Measurements from ENCODE around the gene HMGB4. TPM values are rescaled to one million over a fixed set of nuclear protein-coding genes. Genes with fewer than 3 reads are reported as not detected.

Gene HMGB4
- total RNA-seq, 1 donor from 2014 or later: not detected

- Histone ChIP-seq H3K36me3 (ENCODE audit: control insufficient read depth, insufficient read depth, low read length) (no peaks in the 10 kb centered on the region), H3K4me3 (ENCODE audit: low read depth, low read length) (no peak overlapping the region), H3K27me3 (ENCODE audit: control insufficient read depth, insufficient read depth, low read length) (no peaks in the 10 kb centered on the region)
- DNase-seq (ENCODE audit: low read depth): no peak
- TF ChIP-seq CTCF (IDR thresholded peaks at IDR 0.05; ENCODE audit: insufficient read depth, low read length, poor library complexity, severe bottlenecking): no peak
Measured at GRCh38 chr1:33824971-33825370, 38.9 kb upstream of the HMGB4 start.

GRCh38 chr1:33825506-33825905 is 38.4 kb upstream of the HMGB4 start:
- no peak overlapping the region for H3K4me3 ChIP-seq (ENCODE audit: low read depth, low read length)
- H3K36me3 ChIP-seq (ENCODE audit: control insufficient read depth, insufficient read depth, low read length): no peaks in the 10 kb centered on the region
- no peaks in the 10 kb centered on the region for H3K27me3 ChIP-seq (ENCODE audit: control insufficient read depth, insufficient read depth, low read length)
- DNase-seq (ENCODE audit: low read depth): no peak
- TF ChIP-seq CTCF (IDR thresholded peaks at IDR 0.05; ENCODE audit: insufficient read depth, low read length, poor library complexity, severe bottlenecking): no peak

GRCh38 chr1:33826311-33826710 is 37.6 kb upstream of the HMGB4 start:
- Histone ChIP-seq H3K36me3 (ENCODE audit: control insufficient read depth, insufficient read depth, low read length) (no peaks in the 10 kb centered on the region), H3K27me3 (ENCODE audit: control insufficient read depth, insufficient read depth, low read length) (no peaks in the 10 kb centered on the region), H3K4me3 (ENCODE audit: low read depth, low read length) (no peak overlapping the region)
- TF ChIP-seq CTCF (IDR thresholded peaks at IDR 0.05; ENCODE audit: insufficient read depth, low read length, poor library complexity, severe bottlenecking): no peak
- DNase-seq (ENCODE audit: low read depth): no peak

DNA sequence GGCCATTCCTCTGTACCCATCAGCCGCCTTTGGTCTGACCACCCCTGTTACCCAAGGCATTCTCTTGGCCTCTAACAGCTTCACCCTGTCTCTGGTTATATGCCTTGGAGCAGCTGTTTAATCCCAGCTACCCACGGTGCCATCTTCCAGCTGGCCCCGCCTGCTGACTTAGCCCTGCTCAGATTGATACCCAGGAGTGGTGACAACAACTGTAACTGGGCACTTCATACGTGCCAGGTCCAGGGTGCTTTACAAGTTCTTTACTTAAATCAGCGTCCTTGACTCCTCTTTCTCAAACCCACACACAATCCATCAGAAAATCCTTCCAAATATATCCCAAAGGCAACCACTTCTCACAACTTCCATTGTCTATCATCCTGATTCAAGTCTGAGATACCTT is 37.2 kb upstream of the HMGB4 start:
- H3K36me3 ChIP-seq (ENCODE audit: control insufficient read depth, insufficient read depth, low read length): no peaks in the 10 kb centered on the region
- TF ChIP-seq CTCF (IDR thresholded peaks at IDR 0.05; ENCODE audit: insufficient read depth, low read length, poor library complexity, severe bottlenecking): no peak
- DNase-seq (ENCODE audit: low read depth): no peak
- H3K27me3 ChIP-seq (ENCODE audit: control insufficient read depth, insufficient read depth, low read length): no peaks in the 10 kb centered on the region
- no peak overlapping the region for H3K4me3 ChIP-seq (ENCODE audit: low read depth, low read length)

DNA sequence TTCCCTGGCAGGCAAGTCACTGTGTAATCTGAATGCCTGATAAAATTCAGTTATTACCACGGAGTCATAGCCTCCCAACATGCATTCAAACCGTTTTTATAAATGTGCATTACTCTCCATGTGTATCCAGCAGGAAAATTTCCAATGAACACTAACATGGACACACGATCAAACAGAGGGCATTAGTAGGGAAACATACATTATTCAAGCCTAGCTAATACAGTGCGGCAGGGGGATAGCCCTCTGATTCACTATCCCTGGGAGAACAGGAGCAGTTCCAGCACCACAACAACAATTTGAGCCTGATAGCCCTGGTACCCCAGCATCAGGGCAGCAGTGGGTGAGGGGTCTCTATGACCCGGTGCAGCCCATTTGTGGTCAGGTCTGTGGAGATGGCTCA is 35.8 kb upstream of the HMGB4 start:
- H3K36me3 ChIP-seq (ENCODE audit: control insufficient read depth, insufficient read depth, low read length): no peaks in the 10 kb centered on the region
- H3K4me3 ChIP-seq (ENCODE audit: low read depth, low read length): no peak overlapping the region
- H3K27me3 ChIP-seq (ENCODE audit: control insufficient read depth, insufficient read depth, low read length): no peaks in the 10 kb centered on the region
- DNase-seq (ENCODE audit: low read depth): no peak
- TF ChIP-seq CTCF (IDR thresholded peaks at IDR 0.05; ENCODE audit: insufficient read depth, low read length, poor library complexity, severe bottlenecking): no peak

DNA sequence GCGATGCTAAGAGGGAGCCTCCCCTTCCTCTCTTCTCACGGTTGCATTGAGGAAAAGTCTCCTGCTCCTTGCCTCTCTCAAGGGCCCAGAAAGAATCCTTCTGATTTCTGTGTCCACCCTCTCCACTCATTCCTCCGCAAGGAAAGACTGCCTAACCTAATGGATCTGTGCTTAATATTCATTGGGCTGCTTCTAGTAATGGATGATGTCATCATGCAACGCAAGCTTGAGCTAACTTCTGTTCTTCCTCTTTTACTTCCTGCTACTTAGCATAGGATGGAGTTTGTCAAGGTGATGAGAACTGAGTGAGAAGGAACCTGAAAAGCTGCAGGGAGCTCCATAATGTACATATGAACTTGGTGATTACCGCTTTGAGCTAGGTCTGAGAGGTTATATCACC is 35.2 kb upstream of the HMGB4 start:
- Histone ChIP-seq H3K4me3 (ENCODE audit: low read depth, low read length) (no peak overlapping the region), H3K27me3 (ENCODE audit: control insufficient read depth, insufficient read depth, low read length) (no peaks in the 10 kb centered on the region), H3K36me3 (ENCODE audit: control insufficient read depth, insufficient read depth, low read length) (no peaks in the 10 kb centered on the region)
- TF ChIP-seq CTCF (IDR thresholded peaks at IDR 0.05; ENCODE audit: insufficient read depth, low read length, poor library complexity, severe bottlenecking): no peak
- no peak for DNase-seq (ENCODE audit: low read depth)
